H1 (cell line): ENCODE results near the gene CASKIN2. TPM values are rescaled to one million over a fixed set of nuclear protein-coding genes. Genes with fewer than 3 reads are reported as not detected.

Experiments used
- CTCF ChIA-PET: fragments of 300-600 bp; sonication (Branson Sonifier 250); formaldehyde crosslinking; loops from one replicate; lab custom pipeline; 2021; ENCODE audit not compliant: partially characterized antibody; lab: Charles Lee
- POLR2A ChIA-PET: fragments of 300-600 bp; sonication (Branson Sonifier 250); formaldehyde crosslinking; loops from one replicate; lab custom pipeline; 2021; ENCODE audit warnings: inconsistent platforms; ENCODE audit not compliant: partially characterized antibody; lab: Charles Lee
- DNase-seq, 2 experiments: peaks; one replicate each; pipeline versions ENCODE4 v3.0.0 to v3.0.0-alpha.2; 2010 to 2022; ENCODE audit warnings: low spot score in 2 of 2, low read depth in 1 of 2, mixed read lengths in 1 of 2
- FAIRE-seq: peaks from 2 replicates; lab custom pipeline; 2011; peaks lifted over from hg19 to GRCh38; lab: Jason Lieb, UNC
- H2AFZ ChIP-seq: 2 replicates; pipeline ENCODE4 v1.8.1; 2012; ENCODE audit warnings: low read length, inconsistent platforms
- H2AK5ac ChIP-seq: 2 replicates; pipeline ENCODE4 v1.6.1; 2013; ENCODE audit warnings: low read depth, low read length
- H2BK120ac ChIP-seq: replicated peaks from 2 replicates; pipeline ENCODE3; 2013; ENCODE audit warnings: low read depth, low read length, inconsistent platforms
- H2BK12ac ChIP-seq: 2 replicates; pipeline ENCODE4 v1.6.1; 2013; ENCODE audit warnings: low read depth, low read length
- H2BK15ac ChIP-seq: 2 replicates; pipeline ENCODE4 v1.6.1; 2013; ENCODE audit warnings: low read length
- H2BK20ac ChIP-seq: 2 replicates; pipeline ENCODE4 v1.6.1; 2013; ENCODE audit warnings: low read length
- H2BK5ac ChIP-seq: 2 replicates; pipeline ENCODE4 v1.6.1; 2013; ENCODE audit warnings: low read depth, low read length
- H3K14ac ChIP-seq: 2 replicates; pipeline ENCODE4 v1.6.1; 2013; ENCODE audit warnings: inconsistent platforms; ENCODE audit not compliant: insufficient read length
- H3K18ac ChIP-seq: 2 replicates; pipeline ENCODE4 v1.6.1; 2013; ENCODE audit warnings: low read length; ENCODE audit errors: extremely low read depth
- H3K23ac ChIP-seq: 2 replicates; pipeline ENCODE4 v1.6.1; 2013; ENCODE audit warnings: inconsistent platforms; ENCODE audit not compliant: insufficient read length
- H3K23me2 ChIP-seq: 2 replicates; pipeline ENCODE4 v1.6.1; 2013; ENCODE audit warnings: low read depth, low read length
- H3K27ac ChIP-seq: 2 replicates; pipeline ENCODE4 v1.6.1; 2011; ENCODE audit warnings: low read depth, low read length, inconsistent platforms
- H3K27me3 ChIP-seq, 4 experiments: replicated peaks in 1 of 4; 1 replicate in 1 of 4; 2 replicates in 3 of 4; pipeline versions ENCODE4 v1.6.1 to v1.8.1; 2011 to 2013; ENCODE audit warnings: low read length in 3 of 4, mild to moderate bottlenecking in 3 of 4, inconsistent platforms in 2 of 4, mixed read lengths in 2 of 4, moderate library complexity in 1 of 4; ENCODE audit not compliant: control insufficient read depth in 3 of 4, insufficient read depth in 3 of 4; ENCODE audit errors: extremely low read depth in 1 of 4
- H3K36me3 ChIP-seq, 4 experiments: 2 replicates each; pipeline versions ENCODE4 v1.6.1 to v1.8.1; 2011 to 2013; ENCODE audit warnings: mild to moderate bottlenecking in 4 of 4, low read length in 3 of 4, moderate library complexity in 2 of 4, control low read depth in 1 of 4, inconsistent platforms in 1 of 4; ENCODE audit not compliant: insufficient read depth in 4 of 4, control insufficient read depth in 2 of 4
- H3K4ac ChIP-seq: replicated peaks from 2 replicates; pipeline ENCODE3; 2013; ENCODE audit warnings: low read length, low read depth, mixed read lengths, inconsistent platforms; ENCODE audit not compliant: insufficient read length
- H3K4me1 ChIP-seq, 4 experiments: replicated peaks in 1 of 4; 1 replicate in 1 of 4; 2 replicates in 3 of 4; pipeline versions ENCODE4 v1.6.1 to v1.8.1; 2011 to 2013; ENCODE audit warnings: low read length in 3 of 4, inconsistent platforms in 2 of 4, mixed read lengths in 1 of 4; ENCODE audit not compliant: insufficient read depth in 4 of 4, control insufficient read depth in 3 of 4
- H3K4me2 ChIP-seq, 2 experiments: 2 replicates each; pipeline versions ENCODE4 v1.6.1 to v1.8.1; 2011 to 2013; ENCODE audit warnings: low read depth in 2 of 2, low read length in 2 of 2, control low read depth in 1 of 2, inconsistent platforms in 1 of 2, mild to moderate bottlenecking in 1 of 2; ENCODE audit not compliant: insufficient read depth in 1 of 2
- H3K4me3 ChIP-seq, 4 experiments: fragments of 200-600, 300-600 bp in 1 of 4; sonication (generic), shearing (Covaris generic), sonication (Bioruptor Twin) in 1 of 4; 2 replicates each; pipeline versions ENCODE4 v1.5.1 to v1.8.1; 2011 to 2016; ENCODE audit warnings: low read length in 4 of 4, low read depth in 3 of 4, control low read depth in 2 of 4, inconsistent platforms in 2 of 4, mild to moderate bottlenecking in 2 of 4, mixed read lengths in 1 of 4, moderate library complexity in 1 of 4; ENCODE audit not compliant: insufficient read depth in 2 of 4; ENCODE audit errors: extremely low read depth in 1 of 4
- H3K56ac ChIP-seq: replicated peaks from 2 replicates; pipeline ENCODE3; 2013; ENCODE audit warnings: low read depth, mild to moderate bottlenecking, mixed read lengths, low read length, inconsistent platforms; ENCODE audit not compliant: insufficient read length
- H3K79me1 ChIP-seq: 2 replicates; pipeline ENCODE4 v1.6.1; 2013; ENCODE audit warnings: low read depth, low read length, control low read depth
- H3K79me2 ChIP-seq, 2 experiments: 2 replicates each; pipeline versions ENCODE4 v1.6.1 to v1.8.1; 2012 to 2013; ENCODE audit warnings: low read length in 2 of 2, mild to moderate bottlenecking in 2 of 2, inconsistent platforms in 1 of 2; ENCODE audit not compliant: insufficient read depth in 2 of 2, control insufficient read depth in 1 of 2
- H3K9ac ChIP-seq, 4 experiments: replicated peaks in 1 of 4; 1 replicate in 1 of 4; 2 replicates in 3 of 4; pipeline versions ENCODE4 v1.6.1 to v1.8.1; 2011 to 2013; ENCODE audit warnings: low read depth in 3 of 4, low read length in 3 of 4, control low read depth in 2 of 4, mild to moderate bottlenecking in 2 of 4, moderate library complexity in 2 of 4, inconsistent platforms in 1 of 4; ENCODE audit errors: extremely low read depth in 1 of 4
- H3K9me3 ChIP-seq, 2 experiments: 2 replicates each; pipeline versions ENCODE4 v1.6.1 to v1.8.1; 2012 to 2013; ENCODE audit warnings: mild to moderate bottlenecking in 2 of 2, moderate library complexity in 2 of 2, control low read depth in 1 of 2, inconsistent platforms in 1 of 2, low read depth in 1 of 2, low read length in 1 of 2, mixed read lengths in 1 of 2; ENCODE audit not compliant: insufficient read depth in 2 of 2
- H4K20me1 ChIP-seq, 2 experiments: replicated peaks in 1 of 2; 2 replicates each; pipeline versions ENCODE3 to v1.8.1; 2011 to 2013; ENCODE audit warnings: inconsistent platforms in 2 of 2, low read length in 2 of 2, mild to moderate bottlenecking in 1 of 2; ENCODE audit not compliant: insufficient read depth in 2 of 2, control insufficient read depth in 1 of 2
- H4K5ac ChIP-seq: 2 replicates; pipeline ENCODE4 v1.6.1; 2013; ENCODE audit warnings: low read length, low read depth, mixed read lengths, inconsistent platforms; ENCODE audit not compliant: insufficient read length
- H4K8ac ChIP-seq: 2 replicates; pipeline ENCODE4 v1.8.0; 2013; ENCODE audit warnings: mild to moderate bottlenecking, moderate library complexity, low read length, inconsistent platforms; ENCODE audit not compliant: insufficient read depth; ENCODE audit errors: extremely low read depth
- H4K91ac ChIP-seq: replicated peaks from 2 replicates; pipeline ENCODE3; 2013; ENCODE audit warnings: low read length, mixed read lengths, inconsistent platforms; ENCODE audit not compliant: insufficient read length
- BRCA1 ChIP-seq: IDR thresholded peaks from 2 replicates; pipeline ENCODE4 v1.6.1; 2012; ENCODE audit warnings: low read depth, low read length, improper control_type of control experiment
- CHD1 ChIP-seq: IDR thresholded peaks from 2 replicates; pipeline ENCODE4 v1.6.1; 2012; ENCODE audit warnings: low read depth, low read length, improper control_type of control experiment
- CREB1 ChIP-seq: IDR thresholded peaks from 2 replicates; pipeline ENCODE4 v1.6.1; 2012; ENCODE audit warnings: inconsistent platforms
- EGR1 ChIP-seq: IDR thresholded peaks from 2 replicates; pipeline ENCODE4 v1.6.1; 2011; ENCODE audit warnings: low read depth, low read length, borderline replicate concordance
- FOSL1 ChIP-seq: IDR thresholded peaks from 2 replicates; pipeline ENCODE4 v1.6.1; 2011; ENCODE audit warnings: mild to moderate bottlenecking, low read depth, low read length, moderate library complexity; ENCODE audit not compliant: insufficient read depth
- KDM4A ChIP-seq: IDR thresholded peaks from one replicate; pipeline ENCODE4 v1.7.1; 2012; ENCODE audit warnings: low read depth, mild to moderate bottlenecking, moderate library complexity, low read length, inconsistent platforms; ENCODE audit not compliant: severe bottlenecking
- MAFK ChIP-seq: IDR thresholded peaks from 2 replicates; pipeline ENCODE4 v1.6.1; 2012; ENCODE audit warnings: low read depth, mild to moderate bottlenecking, improper control_type of control experiment, low read length
- POLR2A ChIP-seq, 2 experiments: IDR thresholded peaks; 1 replicate in 1 of 2; 2 replicates in 1 of 2; pipeline ENCODE4 v1.6.1; 2011; ENCODE audit warnings: low read depth in 2 of 2, low read length in 2 of 2, mild to moderate bottlenecking in 2 of 2; ENCODE audit errors: control extremely low read depth in 1 of 2
- RAD21 ChIP-seq, 2 experiments: IDR thresholded peaks in 1 of 2; conservative IDR thresholded peaks in 1 of 2; 2 replicates each; pipeline ENCODE4 v1.6.1; 2011; ENCODE audit warnings: low read depth in 2 of 2, low read length in 2 of 2, improper control_type of control experiment in 1 of 2, inconsistent platforms in 1 of 2, mild to moderate bottlenecking in 1 of 2, moderate library complexity in 1 of 2
- SP1 ChIP-seq: IDR thresholded peaks from 2 replicates; pipeline ENCODE4 v1.6.1; 2011; ENCODE audit warnings: low read depth, low read length
- SRF ChIP-seq: IDR thresholded peaks from 2 replicates; pipeline ENCODE4 v1.6.1; 2011; ENCODE audit warnings: mild to moderate bottlenecking, low read depth, low read length, moderate library complexity
- TEAD4 ChIP-seq: IDR thresholded peaks from 2 replicates; pipeline ENCODE4 v1.6.1; 2012; ENCODE audit warnings: low read depth, low read length, inconsistent platforms, mixed read lengths
- ZNF274 ChIP-seq: IDR thresholded peaks from 2 replicates; pipeline ENCODE4 v1.7.0; 2012; ENCODE audit warnings: low read length, borderline replicate concordance; ENCODE audit errors: extremely low read depth
- whole genome bisulfite sequencing, 2 experiments: shearing (Covaris generic) in 1 of 2; methylation state at CpG; one replicate each; pipeline versions ENCODE4 v1.1.6 to v1.1.7; 2013 to 2015; ENCODE audit warnings: low lambda C conversion rate in 2 of 2, mixed read lengths in 2 of 2, inconsistent platforms in 1 of 2, low coverage in 1 of 2, missing lambda C conversion rate in 1 of 2; ENCODE audit not compliant: insufficient replicate concordance in 2 of 2, insufficient coverage in 1 of 2, insufficient read length in 1 of 2; ENCODE audit errors: extremely low coverage in 1 of 2, missing lambda C conversion rate in 1 of 2; 5-methylcytosine and 5-hydroxymethylcytosine counted together
- polyA plus RNA-seq, 7 experiments: library from polyadenylated mRNA; depleted of rRNA in 3 of 7; stranded (reverse) in 5 of 7; unstranded in 2 of 7; fragments of >200 nt in 5 of 7; fragments of 200-250 nt in 2 of 7; gene quantifications; 1 replicate in 5 of 7; 2 replicates in 1 of 7; 4 replicates in 1 of 7; pipeline versions ENCODE4 v1.2.1 to v1.2.3, GENCODE V29; 2011 to 2013; ENCODE audit warnings: missing spikeins in 2 of 7, mixed read lengths in 2 of 7
- total RNA-seq: library from RNA; stranded (reverse); fragmentation: NEBNext Ultra II Directional; extraction: Animal tissue kit (Norgen Biotek cat#: 25700); gene quantifications from 2 replicates; pipeline ENCODE4 v1.2.1, GENCODE V29; 2021
- TF ChIP-seq, protein P1 (sequence below): IDR thresholded peaks from 2 replicates; pipeline ENCODE4 v1.6.1; 2012; ENCODE audit warnings: inconsistent platforms

Gene CASKIN2
- total and polyA plus RNA-seq, 2 of the 8 experiments (the other 6 are each of a cell fraction or from before 2014, with no cell fraction given), result 6.7 to 32.3 TPM

DNA sequence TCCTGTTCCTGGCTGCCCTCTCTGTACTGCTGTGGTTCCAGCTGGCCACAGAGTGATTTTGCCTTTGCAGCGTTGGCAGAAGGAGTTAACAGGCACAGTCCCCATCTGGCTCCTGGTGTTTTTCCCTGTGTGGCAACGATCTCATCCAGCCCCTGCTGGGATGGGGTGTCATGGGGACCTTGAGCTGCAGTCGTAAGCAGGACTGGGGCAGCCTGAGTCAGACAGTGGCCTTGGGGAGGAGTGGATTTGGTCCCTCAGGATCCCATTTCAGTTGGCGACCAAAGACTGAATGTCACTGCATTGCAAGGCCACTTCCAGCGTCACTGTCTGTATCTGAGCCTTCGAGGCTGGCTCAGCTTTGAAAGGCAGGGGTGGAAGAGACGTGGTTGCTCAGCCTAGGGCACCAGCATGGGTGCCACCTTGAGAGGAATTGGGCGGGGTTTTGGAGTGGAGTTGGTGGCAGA is 47.0 kb downstream of the CASKIN2 start:
- CTCF ChIA-PET, result interaction anchor here (0.6 to 1.9 kb wide), 7 partner anchors 8 to 195 kb away, joined by 3 to 6 read pairs (median 3); partner anchors contain the start of gene SLC25A19
- 97% methylated on average over 8 of the region's 8 CpGs; no CpG with 5 or more reads in 1 of the 2 experiments for WGBS, 2 experiments
- Histone ChIP-seq H4K20me1 (peaks cover 2% of the 10 kb centered on the region in 2 experiments), H2BK12ac (no peak overlapping the region), H4K91ac (no peak overlapping the region), H2AFZ (no peak overlapping the region), H3K79me1 (peaks cover 5% of the 10 kb centered on the region; the same call in 1 of the 2 replicates), H3K27ac (no peak overlapping the region), H3K23me2 (no peaks in the 10 kb centered on the region), H2BK5ac (no peak overlapping the region), H3K4me2 (no peak overlapping the region), H3K18ac (no peak overlapping the region), H4K8ac (no peak overlapping the region), H2BK120ac (no peak overlapping the region), H3K56ac (no peak overlapping the region), H3K36me3 (peaks cover 0 to 8% (median 4%) of the 10 kb centered on the region in 4 experiments; a peak in 5 of 8 replicates), H3K23ac (no peak overlapping the region), H3K4me1 (no peaks in the 10 kb centered on the region), H3K4me3 (no peak overlapping the region), H2BK20ac (no peak overlapping the region), H3K14ac (no peak overlapping the region), H2BK15ac (0 out of 2 replicates have a peak overlapping the region, but pooled peaks have one; percentile 88), H3K79me2 (peaks cover 0 to 2% of the 10 kb centered on the region in 2 experiments; a peak in 2 of 4 replicates), H3K4ac (no peak overlapping the region), H2AK5ac (no peak overlapping the region), H3K9ac (no peak overlapping the region), H4K5ac (no peak overlapping the region), H3K27me3 (no peaks in the 10 kb centered on the region), H3K9me3 (no peaks in the 10 kb centered on the region)
- DNase-seq, result no peak
- POLR2A ChIA-PET, result interaction anchor here (0.8 to 2.7 kb wide), 3 partner anchors 11 to 31 kb away, joined by 3 to 10 read pairs (median 3); partner anchors contain the start of gene TMEM94
- no peak for FAIRE-seq
- TF ChIP-seq POLR2A (IDR thresholded peaks at IDR 0.05; ENCODE audit: control extremely low read depth in 1 of 2, low read depth in 2 of 2, low read length in 2 of 2), result no peak
- TF ChIP-seq ZNF274, result no peak
- TF ChIP-seq FOSL1, result no peak
- TF ChIP-seq SP1, result no peak
- TF ChIP-seq BRCA1, result no peak
- TF ChIP-seq, protein P1, sequence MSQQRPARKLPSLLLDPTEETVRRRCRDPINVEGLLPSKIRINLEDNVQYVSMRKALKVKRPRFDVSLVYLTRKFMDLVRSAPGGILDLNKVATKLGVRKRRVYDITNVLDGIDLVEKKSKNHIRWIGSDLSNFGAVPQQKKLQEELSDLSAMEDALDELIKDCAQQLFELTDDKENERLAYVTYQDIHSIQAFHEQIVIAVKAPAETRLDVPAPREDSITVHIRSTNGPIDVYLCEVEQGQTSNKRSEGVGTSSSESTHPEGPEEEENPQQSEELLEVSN, result no peak
- no peak for TF ChIP-seq KDM4A
- no peak for TF ChIP-seq RAD21 (IDR thresholded peaks at IDR 0.05 in 1 of 2, conservative IDR thresholded peaks at IDR 0.05 in 1 of 2; ENCODE audit: low read depth in 2 of 2, low read length in 2 of 2)
- TF ChIP-seq CREB1, result no peak
- TF ChIP-seq TEAD4, result no peak
- TF ChIP-seq EGR1, result no peak
- TF ChIP-seq MAFK, result no peak
- TF ChIP-seq CHD1, result no peak
- TF ChIP-seq SRF, result no peak
